HCT116 (cell line): ENCODE data around the gene SLC15A5.

Source experiments
- ATF3 ChIP-seq: IDR thresholded peaks from 2 replicates; pipeline ENCODE4 v1.6.1; 2012
- CTCF ChIP-seq, 3 experiments: fragments of 200-600 bp in 1 of 3; sonication (generic) in 1 of 3; IDR thresholded peaks in 2 of 3; conservative IDR thresholded peaks in 1 of 3; 2 replicates each; pipeline ENCODE4 v1.5.1; 2012 to 2017; ENCODE audit warnings: low read depth in 2 of 3, low read length in 2 of 3, antibody characterized with exemption in 1 of 3, borderline replicate concordance in 1 of 3, control low read depth in 1 of 3, mild to moderate bottlenecking in 1 of 3, mixed read lengths in 1 of 3, mixed run types in 1 of 3, moderate library complexity in 1 of 3; ENCODE audit not compliant: insufficient read depth in 1 of 3
- EGR1 ChIP-seq: IDR thresholded peaks from 2 replicates; pipeline ENCODE4 v1.6.1; 2012; ENCODE audit warnings: low read depth
- ELF1 ChIP-seq: IDR thresholded peaks from 2 replicates; pipeline ENCODE4 v1.6.1; 2012; ENCODE audit warnings: low read depth, borderline replicate concordance
- POLR2A ChIP-seq: IDR thresholded peaks from 2 replicates; pipeline ENCODE4 v1.7.0; 2011; ENCODE audit warnings: borderline replicate concordance; ENCODE audit not compliant: insufficient read depth, insufficient read length; ENCODE audit errors: extremely low read depth
- REST ChIP-seq: IDR thresholded peaks from 2 replicates; pipeline ENCODE4 v1.6.1; 2012; ENCODE audit warnings: low read depth
- SRF ChIP-seq: IDR thresholded peaks from 2 replicates; pipeline ENCODE4 v1.6.1; 2012; ENCODE audit warnings: low read depth

GRCh38 chr12:16299403-16299802, 21.9 kb upstream of the SLC15A5 start:
- TF ChIP-seq POLR2A: no peak
- no peak for TF ChIP-seq EGR1
- no peak for TF ChIP-seq CTCF (IDR thresholded peaks at IDR 0.05 in 2 of 3, conservative IDR thresholded peaks at IDR 0.05 in 1 of 3; ENCODE audit: borderline replicate concordance in 1 of 3, insufficient read depth in 1 of 3, low read depth in 2 of 3, low read length in 2 of 3)
- no peak for TF ChIP-seq ELF1
- no peak for TF ChIP-seq ATF3
- no peak for TF ChIP-seq SRF
- no peak for TF ChIP-seq REST
